PC-3 (cell line): ENCODE data around the gene UBQLN1. TPM values are rescaled to one million over a fixed set of nuclear protein-coding genes. Genes with fewer than 3 reads are reported as not detected.

Source experiments
- ATAC-seq: fragments of 200-7000 bp; cut with Tn5 transposase; 2 replicates; pipeline ENCODE4 v1.9.1; 2020; ENCODE audit warnings: mild to moderate bottlenecking, moderate library complexity
- BruUV-seq: library from RNA; stranded (reverse); fragments of 400-500 nt; replicated peaks from 2 replicates; lab custom pipeline; 2021; lab: Mats Ljungman, UMichigan
- CTCF ChIA-PET: fragments of 300-600 bp; sonication (Branson Sonifier 250); formaldehyde crosslinking; loops from one replicate; lab custom pipeline; 2022; ENCODE audit warnings: antibody characterized with exemption; lab: Charles Lee
- POLR2A ChIA-PET: fragments of 300-600 bp; sonication (Branson Sonifier 250); formaldehyde crosslinking; loops from one replicate; lab custom pipeline; 2022; ENCODE audit warnings: antibody characterized with exemption; ENCODE audit not compliant: unreplicated experiment; lab: Charles Lee
- DNase-seq: peaks from one replicate; pipeline ENCODE4 v3.0.0-alpha.2; 2015
- H2AFZ ChIP-seq: fragments of 300-600 bp; sonication (generic); 2 replicates; pipeline ENCODE4 v1.6.0; 2016; ENCODE audit warnings: antibody characterized with exemption, low read length
- H3F3A ChIP-seq: fragments of 300-600 bp; sonication (generic); one replicate; pipeline ENCODE4 v1.6.0; 2017; ENCODE audit warnings: antibody characterized with exemption, low read length, control low read depth, mild to moderate bottlenecking; ENCODE audit not compliant: unreplicated experiment
- H3K27ac ChIP-seq: fragments of 300-600 bp; sonication (generic); 2 replicates; pipeline ENCODE4 v1.5.1; 2016; ENCODE audit warnings: mild to moderate bottlenecking, low read length
- H3K27me3 ChIP-seq: fragments of 300-600 bp; sonication (generic); 2 replicates; pipeline ENCODE4 v1.6.1; 2016; ENCODE audit warnings: low read length, mixed read lengths
- H3K36me3 ChIP-seq: fragments of 300-600 bp; sonication (generic); 2 replicates; pipeline ENCODE4 v1.6.1; 2016; ENCODE audit warnings: low read depth, mixed run types, low read length, mixed read lengths
- H3K4me1 ChIP-seq: fragments of 300-600 bp; sonication (generic); 2 replicates; pipeline ENCODE4 v1.5.1; 2016; ENCODE audit warnings: low read length; ENCODE audit not compliant: insufficient read depth
- H3K4me2 ChIP-seq: fragments of 300-600 bp; sonication (generic); 2 replicates; pipeline ENCODE4 v1.6.0; 2016; ENCODE audit warnings: low read length
- H3K4me3 ChIP-seq: fragments of 300-600 bp; sonication (generic); 2 replicates; pipeline ENCODE4 v1.5.1; 2016; ENCODE audit warnings: mild to moderate bottlenecking, low read length, mixed read lengths
- H3K79me2 ChIP-seq: fragments of 300-600 bp; sonication (generic); 2 replicates; pipeline ENCODE4 v1.6.1; 2017; ENCODE audit warnings: low read length, mixed read lengths
- H3K9ac ChIP-seq: fragments of 300-600 bp; sonication (generic); 2 replicates; pipeline ENCODE4 v1.6.0; 2016; ENCODE audit warnings: mild to moderate bottlenecking, low read length
- H3K9me2 ChIP-seq: fragments of 300-600 bp; sonication (generic); replicated peaks from 2 replicates; pipeline ENCODE4 v1.6.1; 2016; ENCODE audit warnings: mixed run types, low read length, mixed read lengths
- H3K9me3 ChIP-seq: fragments of 300-600 bp; sonication (generic); 2 replicates; pipeline ENCODE4 v1.6.1; 2016; ENCODE audit warnings: low read length, mixed read lengths
- H4K20me1 ChIP-seq: fragments of 300-600 bp; sonication (generic); 2 replicates; pipeline ENCODE4 v1.6.1; 2016; ENCODE audit warnings: low read length, mixed read lengths
- EZH2 ChIP-seq: fragments of 300-600 bp; sonication (generic); IDR thresholded peaks from one replicate; pipeline ENCODE4 v1.6.1; 2017; ENCODE audit warnings: antibody characterized with exemption, mild to moderate bottlenecking, low read length; ENCODE audit not compliant: unreplicated experiment
- EZH2phosphoT487 ChIP-seq: fragments of 300-600 bp; sonication (generic); IDR thresholded peaks from 2 replicates; pipeline ENCODE4 v1.6.1; 2018; ENCODE audit warnings: mild to moderate bottlenecking, antibody characterized with exemption, low read length, borderline replicate concordance
- intact Hi-C: fragments of 100-400 bp; cut with micrococcal nuclease; formaldehyde crosslinking; loops from 2 replicates; pipeline ENCODE4 v1.9.0; 2023
- total RNA-seq: library from RNA; depleted of rRNA; stranded (reverse); fragments of >200 nt; gene quantifications from 2 replicates; pipeline ENCODE4 v1.2.3, GENCODE V29; 2014
- TF ChIP-seq, protein P1 (sequence below): fragments of 300-600 bp; sonication (generic); conservative IDR thresholded peaks from 2 replicates; pipeline ENCODE4 v1.5.1; 2017; ENCODE audit warnings: antibody characterized with exemption, low read depth, mild to moderate bottlenecking, low read length

Gene UBQLN1
- total RNA-seq, 1 experiment from 2014 or later: 105 TPM

DNA sequence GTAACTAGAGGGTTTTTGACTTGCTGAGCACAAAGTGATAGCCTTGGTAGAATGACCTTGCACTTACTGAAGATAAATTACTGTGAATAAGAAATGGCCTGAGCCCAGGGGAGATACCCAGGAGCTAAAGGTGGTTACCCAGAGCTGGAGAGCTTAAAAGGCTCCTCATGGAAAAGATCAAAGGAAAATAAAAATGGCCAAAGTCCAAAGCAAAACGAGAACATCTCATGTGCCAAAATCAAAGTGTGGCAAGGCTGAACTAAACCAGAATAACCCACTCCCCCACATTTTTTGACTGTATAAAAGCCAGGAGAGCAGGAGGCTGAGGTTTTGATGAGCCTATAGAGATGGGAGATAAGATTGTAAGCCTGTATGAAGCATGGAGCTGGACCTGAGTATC is 70.4 kb downstream of the UBQLN1 start:
- CTCF ChIA-PET: no interaction called here
- Histone ChIP-seq H3F3A (no peaks in the 10 kb centered on the region), H3K9ac (no peak overlapping the region), H3K36me3 (no peaks in the 10 kb centered on the region), H4K20me1 (no peaks in the 10 kb centered on the region), H3K4me1 (no peaks in the 10 kb centered on the region), H3K27me3 (no peaks in the 10 kb centered on the region), H3K79me2 (no peaks in the 10 kb centered on the region), H3K27ac (no peak overlapping the region), H3K9me3 (no peaks in the 10 kb centered on the region), H3K4me2 (no peak overlapping the region), H3K4me3 (no peak overlapping the region), H2AFZ (no peak overlapping the region), H3K9me2 (no peaks in the 10 kb centered on the region)
- POLR2A ChIA-PET: no interaction called here
- no peak for DNase-seq
- intact Hi-C loops: no loop called here
- TF ChIP-seq EZH2 (no peak), EZH2phosphoT487 (no peak)
- TF ChIP-seq, protein P1, sequence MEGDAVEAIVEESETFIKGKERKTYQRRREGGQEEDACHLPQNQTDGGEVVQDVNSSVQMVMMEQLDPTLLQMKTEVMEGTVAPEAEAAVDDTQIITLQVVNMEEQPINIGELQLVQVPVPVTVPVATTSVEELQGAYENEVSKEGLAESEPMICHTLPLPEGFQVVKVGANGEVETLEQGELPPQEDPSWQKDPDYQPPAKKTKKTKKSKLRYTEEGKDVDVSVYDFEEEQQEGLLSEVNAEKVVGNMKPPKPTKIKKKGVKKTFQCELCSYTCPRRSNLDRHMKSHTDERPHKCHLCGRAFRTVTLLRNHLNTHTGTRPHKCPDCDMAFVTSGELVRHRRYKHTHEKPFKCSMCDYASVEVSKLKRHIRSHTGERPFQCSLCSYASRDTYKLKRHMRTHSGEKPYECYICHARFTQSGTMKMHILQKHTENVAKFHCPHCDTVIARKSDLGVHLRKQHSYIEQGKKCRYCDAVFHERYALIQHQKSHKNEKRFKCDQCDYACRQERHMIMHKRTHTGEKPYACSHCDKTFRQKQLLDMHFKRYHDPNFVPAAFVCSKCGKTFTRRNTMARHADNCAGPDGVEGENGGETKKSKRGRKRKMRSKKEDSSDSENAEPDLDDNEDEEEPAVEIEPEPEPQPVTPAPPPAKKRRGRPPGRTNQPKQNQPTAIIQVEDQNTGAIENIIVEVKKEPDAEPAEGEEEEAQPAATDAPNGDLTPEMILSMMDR: no peak
- BruUV-seq: no TSS peak
- no peak for ATAC-seq

DNA sequence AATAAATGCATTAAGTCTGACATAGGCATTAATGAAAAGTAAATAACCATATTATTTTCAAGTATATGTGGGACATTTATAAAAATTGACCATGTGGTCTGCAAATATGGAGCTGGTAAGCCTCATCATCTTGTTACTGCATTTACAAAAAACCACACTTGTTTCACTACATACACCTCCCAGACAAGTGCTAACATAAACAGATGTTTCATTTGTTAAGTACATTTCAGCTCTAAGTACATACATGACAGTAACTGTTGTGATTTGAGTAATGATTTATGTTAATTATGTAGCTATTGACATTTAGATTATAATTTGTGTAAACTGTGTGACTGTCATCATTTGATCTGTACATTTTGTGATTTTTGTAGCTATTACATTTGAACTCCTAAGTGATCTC is 70.9 kb downstream of the UBQLN1 start:
- Histone ChIP-seq H4K20me1 (no peaks in the 10 kb centered on the region), H3K9me2 (no peaks in the 10 kb centered on the region), H3K4me2 (no peak overlapping the region), H2AFZ (no peak overlapping the region), H3F3A (no peaks in the 10 kb centered on the region), H3K9me3 (no peaks in the 10 kb centered on the region), H3K27me3 (no peaks in the 10 kb centered on the region), H3K36me3 (no peaks in the 10 kb centered on the region), H3K4me1 (no peaks in the 10 kb centered on the region), H3K9ac (no peak overlapping the region), H3K79me2 (no peaks in the 10 kb centered on the region), H3K27ac (no peak overlapping the region), H3K4me3 (no peak overlapping the region)
- no TSS peak for BruUV-seq
- CTCF ChIA-PET: no interaction called here
- intact Hi-C loops: no loop called here
- POLR2A ChIA-PET: no interaction called here
- TF ChIP-seq EZH2phosphoT487 (no peak), EZH2 (no peak)
- TF ChIP-seq, protein P1: no peak
- no peak for DNase-seq
- ATAC-seq: no peak

DNA sequence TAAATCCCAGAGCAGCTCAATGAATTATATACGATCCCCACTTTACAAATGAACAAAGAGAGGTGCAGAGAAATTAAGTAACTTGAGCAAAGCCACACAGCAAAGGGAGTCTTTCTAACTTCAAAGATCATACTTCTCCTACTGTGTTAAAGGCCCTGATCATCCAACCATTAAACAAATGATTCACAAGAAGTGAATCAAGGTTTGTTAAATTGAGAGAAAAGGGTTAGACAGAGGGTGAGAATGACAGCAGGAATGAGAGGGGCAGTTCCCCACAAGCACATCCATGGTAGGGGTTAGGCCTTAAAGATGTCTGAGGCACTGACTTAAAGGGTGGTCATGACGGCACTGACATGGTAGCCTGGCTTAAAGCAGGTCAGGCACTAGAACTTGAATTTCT is 74.1 kb downstream of the UBQLN1 start:
- Histone ChIP-seq H3K9me2 (no peaks in the 10 kb centered on the region), H3K27me3 (no peaks in the 10 kb centered on the region), H3K79me2 (no peaks in the 10 kb centered on the region), H3K9ac (no peak overlapping the region), H2AFZ (no peak overlapping the region), H3K36me3 (no peaks in the 10 kb centered on the region), H3K4me2 (no peak overlapping the region), H3F3A (no peaks in the 10 kb centered on the region), H3K4me3 (no peak overlapping the region), H3K9me3 (no peaks in the 10 kb centered on the region), H3K27ac (no peak overlapping the region), H3K4me1 (no peaks in the 10 kb centered on the region), H4K20me1 (no peaks in the 10 kb centered on the region)
- intact Hi-C loops: no loop called here
- ChIA-PET POLR2A (no interaction called here), CTCF (no interaction called here)
- BruUV-seq: no TSS peak
- no peak for DNase-seq
- ATAC-seq: no peak
- TF ChIP-seq, protein P1: no peak
- no peak for TF ChIP-seq EZH2
- no peak for TF ChIP-seq EZH2phosphoT487
